CD8-positive, alpha-beta memory T cell (primary cell): ENCODE results near the gene SPPL2A. TPM values are rescaled to one million over a fixed set of nuclear protein-coding genes. Genes with fewer than 3 reads are reported as not detected.
A peak's percentile ranks its signal among the peaks of the same experiment; 100 is the strongest.

ENCODE experiments used
- CTCF ChIA-PET: fragments of 350-600 bp; sonication (Branson Sonifier 250); formaldehyde crosslinking; loops from one replicate; lab custom pipeline; 2021; ENCODE audit warnings: antibody characterized with exemption; lab: Charles Lee
- POLR2A ChIA-PET: fragments of 350-600 bp; sonication (Branson Sonifier 250); formaldehyde crosslinking; loops from one replicate; lab custom pipeline; 2021; ENCODE audit warnings: antibody characterized with exemption; lab: Charles Lee
- DNase-seq, 5 donors: peaks; one replicate each; pipeline versions ENCODE4 v3.0.0 to v3.0.0-alpha.2; 2020 to 2022; ENCODE audit warnings: mixed read lengths in 1 of 5
- H3K27ac ChIP-seq: one replicate; pipeline ENCODE4 v1.7.0; 2013; ENCODE audit warnings: low read depth, mild to moderate bottlenecking, low read length, moderate library complexity
- H3K27me3 ChIP-seq: 2 replicates; pipeline ENCODE4 v1.7.0; 2013; ENCODE audit warnings: low read length, mild to moderate bottlenecking; ENCODE audit not compliant: insufficient read depth, poor library complexity, severe bottlenecking
- H3K36me3 ChIP-seq: 2 replicates; pipeline ENCODE4 v1.7.0; 2013; ENCODE audit warnings: mild to moderate bottlenecking, low read length, moderate library complexity; ENCODE audit not compliant: insufficient read depth
- H3K4me1 ChIP-seq: 2 replicates; pipeline ENCODE4 v1.7.0; 2013; ENCODE audit warnings: mild to moderate bottlenecking, low read length, moderate library complexity; ENCODE audit not compliant: insufficient read depth
- H3K4me3 ChIP-seq: 2 replicates; pipeline ENCODE4 v1.7.0; 2013; ENCODE audit warnings: mild to moderate bottlenecking, low read length
- H3K9me3 ChIP-seq: 2 replicates; pipeline ENCODE4 v1.7.0; 2013; ENCODE audit warnings: mild to moderate bottlenecking, low read length
- H3K27ac Mint-ChIP-seq, 8 donors: one replicate each; pipeline ENCODE4 v1.8.0; 2020 to 2021; ENCODE audit warnings: mixed read lengths in 8 of 8, mild to moderate bottlenecking in 6 of 8, inconsistent platforms in 3 of 8, moderate library complexity in 3 of 8
- H3K27me3 Mint-ChIP-seq, 2 donors: one replicate each; pipeline ENCODE4 v1.8.0; 2020 to 2021; ENCODE audit warnings: mixed read lengths in 2 of 2, mild to moderate bottlenecking in 1 of 2, moderate library complexity in 1 of 2
- H3K36me3 Mint-ChIP-seq, 3 donors: one replicate each; pipeline ENCODE4 v1.8.0; 2020 to 2021; ENCODE audit warnings: mixed read lengths in 3 of 3, inconsistent platforms in 1 of 3, mild to moderate bottlenecking in 1 of 3
- H3K4me1 Mint-ChIP-seq, 3 donors: one replicate each; pipeline ENCODE4 v1.8.0; 2020 to 2021; ENCODE audit warnings: mixed read lengths in 3 of 3, inconsistent platforms in 1 of 3, mild to moderate bottlenecking in 1 of 3
- H3K4me3 Mint-ChIP-seq, 7 donors: one replicate each; pipeline ENCODE4 v1.8.0; 2020 to 2021; ENCODE audit warnings: mixed read lengths in 7 of 7, mild to moderate bottlenecking in 6 of 7, moderate library complexity in 4 of 7, inconsistent platforms in 2 of 7
- H3K9me3 Mint-ChIP-seq, 5 donors: one replicate each; pipeline ENCODE4 v1.8.0; 2020 to 2022; ENCODE audit warnings: mixed read lengths in 5 of 5, mild to moderate bottlenecking in 3 of 5, moderate library complexity in 2 of 5, inconsistent platforms in 1 of 5
- polyA plus RNA-seq: library from polyadenylated mRNA; unstranded; fragments of 300-500 nt; fragmentation: Illumina TruSeq; gene quantifications from one replicate; pipeline ENCODE4 v1.2.3, GENCODE V29; 2021
- total RNA-seq, 2 experiments: library from RNA; stranded (reverse); gene quantifications; one replicate each; pipeline ENCODE4 v1.2.3, GENCODE V29; 2021

Gene SPPL2A
- total and polyA plus RNA-seq, 3 experiments from 2014 or later: 68.6 to 105 (median 105) TPM

DNA sequence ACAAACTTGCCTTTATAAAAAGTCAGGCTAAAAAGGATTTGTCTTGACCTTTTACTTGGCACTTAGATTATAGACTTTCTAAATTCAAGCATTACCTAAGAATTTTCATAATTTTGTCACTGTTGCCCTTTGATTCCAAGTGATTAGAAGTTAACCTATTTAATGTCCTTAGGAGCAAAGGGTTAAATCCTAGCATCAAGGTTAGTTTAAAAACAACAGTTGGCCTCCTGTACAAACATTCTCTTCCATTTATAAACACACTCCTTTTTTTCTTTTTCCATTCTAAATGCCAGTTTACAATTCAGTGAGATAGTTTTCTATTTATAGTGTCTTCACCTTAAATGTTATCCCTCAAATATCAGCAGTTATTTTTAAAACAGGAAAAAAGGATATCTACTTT is 18.4 kb upstream of the SPPL2A start:
- POLR2A ChIA-PET: no interaction called here

DNA sequence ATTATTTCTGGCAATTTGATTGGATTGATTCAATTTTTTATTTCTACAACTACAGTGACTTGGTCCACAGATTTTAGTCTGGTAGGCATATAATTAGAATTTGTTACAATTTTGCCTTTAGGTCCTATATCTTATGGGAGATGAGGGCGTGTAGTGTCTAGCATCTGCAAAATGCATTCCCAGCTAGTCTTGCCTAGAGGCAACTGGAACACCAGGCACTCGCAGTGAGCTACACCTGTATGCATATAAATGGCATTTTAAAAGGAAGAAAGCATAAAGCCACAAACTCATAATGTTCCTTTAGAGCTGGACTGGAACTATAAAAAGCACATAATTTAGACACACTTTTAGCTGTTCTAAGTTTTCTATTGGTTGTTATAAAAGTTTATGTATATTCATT is 17.9 kb upstream of the SPPL2A start:
- H3K27me3 ChIP-seq: no peaks in the 10 kb centered on the region
- Mint-ChIP-seq H3K4me3 (no peak overlapping the region), H3K36me3 (no peaks in the 10 kb centered on the region), H3K27ac (no peak overlapping the region), H3K9me3 (no peaks in the 10 kb centered on the region), H3K4me1 (no peaks in the 10 kb centered on the region), H3K27me3 (no peaks in the 10 kb centered on the region)
- H3K4me3 ChIP-seq: no peak overlapping the region
- no peaks in the 10 kb centered on the region for H3K9me3 ChIP-seq
- no peaks in the 10 kb centered on the region for H3K36me3 ChIP-seq
- no peak overlapping the region for H3K27ac ChIP-seq
- H3K4me1 ChIP-seq: no peaks in the 10 kb centered on the region
- no peak for DNase-seq
- ChIA-PET CTCF (no interaction called here), POLR2A (no interaction called here)

More for the DNA sequence above, 18.4 kb upstream of the SPPL2A start:
- no peaks in the 10 kb centered on the region for H3K9me3 ChIP-seq
- H3K36me3 ChIP-seq: no peaks in the 10 kb centered on the region
- Mint-ChIP-seq H3K27me3 (no peaks in the 10 kb centered on the region), H3K9me3 (no peaks in the 10 kb centered on the region), H3K4me1 (no peaks in the 10 kb centered on the region), H3K4me3 (no peak overlapping the region), H3K27ac (no peak overlapping the region), H3K36me3 (no peaks in the 10 kb centered on the region)
- no peaks in the 10 kb centered on the region for H3K27me3 ChIP-seq
- CTCF ChIA-PET: no interaction called here
- H3K27ac ChIP-seq: no peak overlapping the region
- no peak overlapping the region for H3K4me3 ChIP-seq
- no peak for DNase-seq
- H3K4me1 ChIP-seq: no peaks in the 10 kb centered on the region

DNA sequence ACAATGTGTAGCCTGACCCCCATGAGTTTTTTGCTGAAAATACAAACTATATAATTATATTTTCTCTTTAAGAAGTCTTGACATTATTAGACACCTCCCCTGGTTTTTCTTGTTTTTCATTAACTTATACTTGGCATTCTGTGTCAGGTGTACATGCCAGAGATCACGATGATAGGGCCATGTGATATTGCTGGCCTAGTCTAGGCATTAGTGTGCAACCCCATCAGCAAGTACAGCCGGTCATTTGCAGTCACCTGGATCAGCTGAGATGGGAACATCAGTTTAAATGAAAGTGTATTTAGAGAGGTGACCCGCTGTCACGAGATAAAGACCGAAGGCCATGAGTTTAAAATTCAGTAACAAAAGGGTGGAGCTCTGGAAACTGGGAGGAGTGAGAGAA is 12.6 kb upstream of the SPPL2A start:
- Mint-ChIP-seq H3K27ac (peak overlapping the region in 1 of 8 donors; percentile 59), H3K4me1 (peaks cover 4 to 6% (median 6%) of the 10 kb centered on the region in 3 donors)
- CTCF ChIA-PET: no interaction called here

DNA sequence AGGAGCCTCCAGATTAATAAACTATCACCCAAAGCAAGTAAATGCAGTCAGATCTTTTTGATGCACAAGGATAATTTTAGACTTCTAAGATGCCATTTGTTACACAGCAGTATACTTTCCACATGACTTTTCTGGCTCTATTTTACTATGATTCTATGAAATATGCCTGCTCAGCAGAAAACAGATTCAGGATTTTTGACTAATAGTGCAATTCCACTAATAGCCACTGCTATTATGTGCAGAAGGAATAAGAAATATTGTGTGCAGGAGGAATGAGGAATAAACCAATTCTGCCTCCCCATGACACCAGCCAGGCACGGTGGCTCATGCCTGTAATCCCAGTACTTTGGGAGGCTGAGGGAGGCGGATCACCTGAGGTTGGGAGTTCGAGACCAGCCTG is 11.5 kb upstream of the SPPL2A start:
- POLR2A ChIA-PET: no interaction called here
- Mint-ChIP-seq H3K27me3 (no peaks in the 10 kb centered on the region), H3K36me3 (no peaks in the 10 kb centered on the region), H3K9me3 (no peaks in the 10 kb centered on the region), H3K4me3 (no peak overlapping the region), H3K4me1 (peaks cover 4 to 6% (median 6%) of the 10 kb centered on the region in 3 donors), H3K27ac (no peak overlapping the region)
- Histone ChIP-seq H3K4me3 (no peak overlapping the region), H3K27me3 (no peaks in the 10 kb centered on the region), H3K9me3 (no peaks in the 10 kb centered on the region), H3K4me1 (peaks cover 6% of the 10 kb centered on the region), H3K36me3 (no peaks in the 10 kb centered on the region), H3K27ac (no peak overlapping the region)
- no peak for DNase-seq
- CTCF ChIA-PET: no interaction called here

More for the DNA sequence above, 12.6 kb upstream of the SPPL2A start:
- Mint-ChIP-seq H3K27me3 (no peaks in the 10 kb centered on the region), H3K9me3 (no peaks in the 10 kb centered on the region), H3K4me3 (no peak overlapping the region), H3K36me3 (no peaks in the 10 kb centered on the region)
- Histone ChIP-seq H3K27me3 (no peaks in the 10 kb centered on the region), H3K9me3 (no peaks in the 10 kb centered on the region), H3K36me3 (no peaks in the 10 kb centered on the region), H3K27ac (no peak overlapping the region), H3K4me1 (peaks cover 6% of the 10 kb centered on the region), H3K4me3 (no peak overlapping the region)
- no peak for DNase-seq
- POLR2A ChIA-PET: no interaction called here

DNA sequence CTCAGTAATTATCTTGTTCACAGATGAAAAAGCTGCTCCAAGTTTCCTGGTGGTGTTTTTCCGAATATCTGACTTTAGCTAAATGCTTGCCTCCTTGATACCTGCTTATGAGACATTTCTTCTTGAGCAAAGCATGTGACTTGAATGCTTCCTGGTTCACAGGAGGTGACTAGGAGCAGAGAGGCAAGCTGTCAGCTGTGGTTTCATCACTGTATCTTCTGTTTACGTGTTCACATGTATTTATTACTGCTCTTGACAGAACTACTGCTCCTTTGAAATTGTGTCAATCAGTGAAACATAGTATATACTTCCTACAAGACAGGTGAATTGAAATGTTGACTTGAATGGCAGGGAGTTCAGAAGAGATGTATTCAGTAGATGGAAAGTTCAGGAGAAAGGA is 8.9 kb upstream of the SPPL2A start:
- DNase-seq: peak in 1 of 5 donors; percentile 11
- no peak overlapping the region for H3K4me3 ChIP-seq
- H3K27me3 Mint-ChIP-seq: no peaks in the 10 kb centered on the region
- no peaks in the 10 kb centered on the region for H3K9me3 Mint-ChIP-seq
- H3K27ac Mint-ChIP-seq: peak overlapping the region in 6 of 8 donors; percentile 1 to 73 (median 44)
- ChIA-PET CTCF (interaction anchor here (1.0 kb wide), 1 partner anchor 9 kb away, joined by 4 read pairs; the partner anchor contains the start of gene SPPL2A), POLR2A (interaction anchor here (0.7 kb wide), 1 partner anchor 10 kb away, joined by 3 read pairs; no protein-coding TSS in a partner anchor)
- H3K4me3 Mint-ChIP-seq: no peak overlapping the region
- H3K27ac ChIP-seq: no peak overlapping the region
- peaks cover 6% of the 10 kb centered on the region for H3K4me1 ChIP-seq
- no peaks in the 10 kb centered on the region for H3K27me3 ChIP-seq
- H3K4me1 Mint-ChIP-seq: peaks cover 4 to 6% (median 6%) of the 10 kb centered on the region in 3 donors
- H3K36me3 Mint-ChIP-seq: no peaks in the 10 kb centered on the region
- no peaks in the 10 kb centered on the region for H3K9me3 ChIP-seq
- H3K36me3 ChIP-seq: no peaks in the 10 kb centered on the region

DNA sequence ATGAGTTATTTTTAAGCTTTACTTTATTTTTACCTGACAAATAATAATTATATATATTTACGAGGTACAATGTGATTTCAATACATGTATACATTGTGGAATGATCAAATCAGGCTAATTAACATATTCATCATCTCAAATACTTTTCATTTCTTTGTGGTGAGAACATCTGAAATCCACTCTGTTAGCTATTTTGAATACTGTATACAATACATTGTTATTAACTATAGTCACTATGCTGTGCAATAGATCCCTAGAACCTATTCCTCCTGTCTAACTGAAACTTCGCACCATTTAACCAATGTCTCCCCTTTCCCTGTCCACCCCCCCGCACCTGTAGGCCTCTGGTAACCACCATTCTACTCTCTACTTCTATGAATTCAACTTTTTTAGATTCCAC is 7.9 kb upstream of the SPPL2A start:
- ChIA-PET POLR2A (no interaction called here), CTCF (no interaction called here)
- DNase-seq: no peak
- H3K9me3 ChIP-seq: no peaks in the 10 kb centered on the region
- H3K4me1 ChIP-seq: peaks cover 6% of the 10 kb centered on the region
- H3K27ac Mint-ChIP-seq: peak overlapping the region in 4 of 8 donors; percentile 32 to 88 (median 42)
- H3K27me3 ChIP-seq: no peaks in the 10 kb centered on the region
- H3K36me3 Mint-ChIP-seq: no peaks in the 10 kb centered on the region
- no peaks in the 10 kb centered on the region for H3K9me3 Mint-ChIP-seq
- H3K27me3 Mint-ChIP-seq: no peaks in the 10 kb centered on the region
- no peaks in the 10 kb centered on the region for H3K36me3 ChIP-seq
- H3K4me3 ChIP-seq: no peak overlapping the region
- H3K27ac ChIP-seq: no peak overlapping the region
- H3K4me3 Mint-ChIP-seq: no peak overlapping the region
- H3K4me1 Mint-ChIP-seq: peaks cover 4 to 6% (median 6%) of the 10 kb centered on the region in 3 donors

DNA sequence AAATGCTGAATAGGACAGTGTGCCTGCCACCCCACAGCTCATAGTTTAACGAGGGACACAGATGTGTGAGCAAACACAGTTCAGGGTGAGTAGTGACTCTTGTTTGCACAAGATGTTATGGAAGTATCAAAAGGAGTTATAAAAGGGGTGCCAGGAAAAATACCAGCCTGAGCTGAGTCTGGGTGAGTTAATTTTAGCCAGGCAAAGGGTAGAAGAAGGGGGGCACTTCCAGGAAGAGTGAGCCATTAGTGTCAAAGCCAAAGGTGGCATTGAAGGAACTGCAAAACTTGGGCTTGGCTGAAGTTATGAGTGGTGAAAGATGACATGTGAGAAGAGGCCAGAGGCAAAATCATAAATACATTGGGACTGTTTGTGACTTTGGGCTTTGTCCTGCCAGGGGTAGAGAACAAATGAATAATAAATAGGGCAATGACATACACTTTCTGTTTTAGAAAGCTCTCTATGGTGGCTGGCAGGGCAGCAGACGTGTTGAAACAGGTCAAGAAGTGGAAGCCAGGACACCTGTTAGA is 1.9 kb upstream of the SPPL2A start:
- CTCF ChIA-PET: interaction anchor here (1.1 kb wide), 1 partner anchor 7 kb away, joined by 3 read pairs; no protein-coding TSS in a partner anchor
- H3K4me1 ChIP-seq: peaks cover 12% of the 10 kb centered on the region
- no peaks in the 10 kb centered on the region for H3K27me3 ChIP-seq
- peaks cover 0 to 6% (median 0%) of the 10 kb centered on the region in 3 donors for H3K36me3 Mint-ChIP-seq
- H3K4me3 ChIP-seq: no peak overlapping the region
- POLR2A ChIA-PET: no interaction called here
- peak overlapping the region in 7 of 8 donors; percentile 24 to 91 (median 71) for H3K27ac Mint-ChIP-seq
- peaks cover 34 to 39% (median 39%) of the 10 kb centered on the region in 3 donors for H3K4me1 Mint-ChIP-seq
- no peak overlapping the region for H3K27ac ChIP-seq
- no peaks in the 10 kb centered on the region for H3K9me3 Mint-ChIP-seq
- H3K9me3 ChIP-seq: no peaks in the 10 kb centered on the region
- no peaks in the 10 kb centered on the region for H3K27me3 Mint-ChIP-seq
- no peak for DNase-seq
- H3K36me3 ChIP-seq: no peaks in the 10 kb centered on the region
- peak overlapping the region in 6 of 7 donors; percentile 4 to 78 (median 22) for H3K4me3 Mint-ChIP-seq

DNA sequence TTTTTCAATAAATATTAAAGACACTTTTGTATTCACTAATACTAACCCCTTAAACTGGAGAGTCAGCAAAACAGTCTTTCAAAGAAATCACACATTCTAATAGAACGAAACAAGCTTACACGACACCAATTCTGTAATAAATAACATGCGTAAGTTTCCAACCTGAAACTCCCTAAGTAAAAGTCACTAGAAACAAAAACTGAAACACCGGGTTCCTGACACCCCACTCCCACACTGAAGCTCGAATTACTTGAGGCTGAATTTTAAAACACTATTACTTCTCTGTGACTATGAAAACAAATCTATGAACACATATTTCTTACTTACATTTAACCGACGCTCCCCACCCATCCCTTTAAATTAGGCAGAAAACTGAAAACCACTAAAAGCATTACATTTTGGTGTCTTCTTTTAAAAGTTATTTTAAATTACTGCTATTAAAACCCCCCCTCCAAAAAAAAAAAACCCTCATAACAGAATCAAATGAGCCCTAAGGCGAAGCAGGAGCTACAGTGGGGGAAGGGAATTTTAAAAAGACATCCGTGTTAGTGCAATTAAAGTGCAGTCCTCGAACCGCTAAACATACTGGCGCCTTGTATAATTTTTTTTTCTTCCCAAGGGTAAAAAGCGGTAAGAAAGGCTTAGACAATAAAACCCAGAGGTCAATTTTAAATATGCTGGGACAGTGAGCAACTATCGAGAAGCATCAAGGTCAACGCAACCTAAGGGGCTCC is 878 bp downstream of the SPPL2A start:
- H3K36me3 Mint-ChIP-seq: peaks cover 0 to 10% (median 0%) of the 10 kb centered on the region in 3 donors
- peak in 2 of 5 donors; percentile 1 to 11 for DNase-seq
- peaks cover 41 to 62% (median 57%) of the 10 kb centered on the region in 3 donors for H3K4me1 Mint-ChIP-seq
- H3K4me3 ChIP-seq: peak overlapping the region; percentile 91
- H3K9me3 Mint-ChIP-seq: no peaks in the 10 kb centered on the region
- CTCF ChIA-PET: interaction anchor here (0.7 to 1.5 kb wide), 3 partner anchors 10 to 112 kb away, joined by 3 to 4 read pairs (median 3); no protein-coding TSS in a partner anchor
- peak overlapping the region; percentile 84 to 98 (median 91) for H3K4me3 Mint-ChIP-seq
- no peaks in the 10 kb centered on the region for H3K27me3 ChIP-seq
- no peaks in the 10 kb centered on the region for H3K36me3 ChIP-seq
- H3K9me3 ChIP-seq: no peaks in the 10 kb centered on the region
- H3K27ac Mint-ChIP-seq: peak overlapping the region; percentile 55 to 97 (median 94)
- H3K27ac ChIP-seq: peak overlapping the region; percentile 88
- peaks cover 12% of the 10 kb centered on the region for H3K4me1 ChIP-seq
- no peaks in the 10 kb centered on the region for H3K27me3 Mint-ChIP-seq
- POLR2A ChIA-PET: interaction anchor here (0.9 to 1.4 kb wide), 3 partner anchors 10 to 144 kb away, joined by 3 read pairs; no protein-coding TSS in a partner anchor
